Caco-2 (cell line): ENCODE measurements around the gene IFT20. TPM values are rescaled to one million over a fixed set of nuclear protein-coding genes. Genes with fewer than 3 reads are reported as not detected.

ENCODE experiments used
- BruUV-seq: library from RNA; stranded (reverse); fragments of 400-500 nt; replicated peaks from 2 replicates; lab custom pipeline; 2021; lab: Mats Ljungman, UMichigan
- CTCF ChIA-PET: fragments of 300-600 bp; sonication (Branson Sonifier 250); formaldehyde crosslinking; loops from one replicate; lab custom pipeline; 2022; ENCODE audit warnings: antibody characterized with exemption; lab: Charles Lee
- POLR2A ChIA-PET: fragments of 300-600 bp; sonication (Branson Sonifier 250); formaldehyde crosslinking; loops from one replicate; lab custom pipeline; 2022; ENCODE audit warnings: antibody characterized with exemption; lab: Charles Lee
- DNase-seq, 2 experiments: peaks; one replicate each; pipeline versions ENCODE4 v3.0.0 to v3.0.0-alpha.2; 2020 to 2022
- H3K27me3 ChIP-seq: replicated peaks from 2 replicates; pipeline ENCODE4 v1.6.0; 2011; ENCODE audit warnings: low read length; ENCODE audit not compliant: control insufficient read depth, insufficient read depth
- H3K36me3 ChIP-seq: 2 replicates; pipeline ENCODE4 v1.5.1; 2011; ENCODE audit warnings: low read length; ENCODE audit not compliant: control insufficient read depth, insufficient read depth
- H3K4me1 ChIP-seq: fragments of 250-450 bp; sonication (Bioruptor Pico); 2 replicates; pipeline ENCODE4 v1.5.1; 2020; ENCODE audit warnings: mild to moderate bottlenecking
- H3K4me3 ChIP-seq: 2 replicates; pipeline ENCODE4 v1.5.1; 2011; ENCODE audit warnings: low read depth, mild to moderate bottlenecking, control low read depth, low read length
- H3K9me3 ChIP-seq: fragments of 250-450 bp; sonication (Bioruptor Pico); 2 replicates; pipeline ENCODE4 v1.5.1; 2020; ENCODE audit warnings: mild to moderate bottlenecking, moderate library complexity
- H3K27ac Mint-ChIP-seq: one replicate; pipeline ENCODE4 v1.8.0; 2022; ENCODE audit warnings: mixed read lengths; ENCODE audit not compliant: unreplicated experiment
- H3K27me3 Mint-ChIP-seq: one replicate; pipeline ENCODE4 v1.8.0; 2022; ENCODE audit warnings: mixed read lengths; ENCODE audit not compliant: insufficient read depth, unreplicated experiment
- H3K36me3 Mint-ChIP-seq: one replicate; pipeline ENCODE4 v1.8.0; 2022; ENCODE audit warnings: mild to moderate bottlenecking, mixed read lengths; ENCODE audit not compliant: insufficient read depth, unreplicated experiment
- H3K4me1 Mint-ChIP-seq: one replicate; pipeline ENCODE4 v1.8.0; 2022; ENCODE audit warnings: low read depth, mixed read lengths; ENCODE audit not compliant: unreplicated experiment
- H3K4me3 Mint-ChIP-seq: one replicate; pipeline ENCODE4 v1.8.0; 2022; ENCODE audit warnings: mild to moderate bottlenecking, moderate library complexity, mixed read lengths; ENCODE audit not compliant: unreplicated experiment
- H3K9me3 Mint-ChIP-seq: one replicate; pipeline ENCODE4 v1.8.0; 2022; ENCODE audit warnings: mixed read lengths; ENCODE audit not compliant: unreplicated experiment
- CTCF ChIP-seq, 2 experiments: fragments of 200-600 bp in 1 of 2; IDR thresholded peaks; 1 replicate in 1 of 2; 2 replicates in 1 of 2; pipeline versions ENCODE4 v1.5.1 to v1.8.0; 2011 to 2022; ENCODE audit warnings: antibody characterized with exemption in 1 of 2, control low read depth in 1 of 2, inconsistent platforms in 1 of 2, low read depth in 1 of 2, low read length in 1 of 2, mild to moderate bottlenecking in 1 of 2, moderate library complexity in 1 of 2; ENCODE audit not compliant: insufficient read depth in 1 of 2, severe bottlenecking in 1 of 2, unreplicated experiment in 1 of 2
- intact Hi-C: fragments of 100-400 bp; cut with micrococcal nuclease; formaldehyde crosslinking; loops from one replicate; pipeline ENCODE4 v1.10.0; 2022; ENCODE audit not compliant: unreplicated experiment
- total RNA-seq: library from RNA; stranded (reverse); gene quantifications from 2 replicates; pipeline ENCODE4 v1.2.3, GENCODE V29; 2022

IFT20 gene
- total RNA-seq, 1 experiment from 2014 or later, result 89.9 TPM

- Mint-ChIP-seq H3K27ac (peak overlapping the region; percentile 18), H3K36me3 (no peaks in the 10 kb centered on the region), H3K4me1 (peaks cover 17% of the 10 kb centered on the region), H3K9me3 (no peaks in the 10 kb centered on the region), H3K27me3 (no peaks in the 10 kb centered on the region), H3K4me3 (peak overlapping the region; percentile 89)
- Histone ChIP-seq H3K4me1 (peaks cover 31% of the 10 kb centered on the region), H3K27me3 (no peaks in the 10 kb centered on the region), H3K4me3 (peak overlapping the region; percentile 52), H3K36me3 (no peaks in the 10 kb centered on the region), H3K9me3 (no peaks in the 10 kb centered on the region)
- intact Hi-C loops, result loop anchor here (1.0 to 2.0 kb wide), 3 partner anchors 10 to 28 kb away; partner anchors contain the start of gene POLDIP2
- TF ChIP-seq CTCF (IDR thresholded peaks at IDR 0.05; ENCODE audit: insufficient read depth in 1 of 2, low read depth in 1 of 2, low read length in 1 of 2, severe bottlenecking in 1 of 2, unreplicated experiment in 1 of 2), result no peak
- DNase-seq, result peak; percentile 83 to 86
- CTCF ChIA-PET, result interaction anchor here (0.6 to 2.5 kb wide), 10 partner anchors 11 to 151 kb away, joined by 3 to 11 read pairs (median 4); partner anchors contain the start of genes IFT20, TMEM97, TNFAIP1 and VTN
- POLR2A ChIA-PET, result interaction anchor here (0.5 to 2.3 kb wide), 11 partner anchors 11 to 327 kb away, joined by 3 to 18 read pairs (median 7); partner anchors contain the start of genes IFT20, POLDIP2, PROCA1 and SARM1
- TSS peak; percentile 52 for BruUV-seq
These were observed 49.2 kb upstream of the IFT20 start for GRCh38 chr17:28384281-28385036.

GRCh38 chr17:28381141-28381825 lies 46.0 kb upstream of the IFT20 start:
- peaks cover 25% of the 10 kb centered on the region for H3K4me1 ChIP-seq

More at GRCh38 chr17:28381141-28381825, 46.0 kb upstream of the IFT20 start:
- Mint-ChIP-seq H3K4me3 (peak overlapping the region; percentile 18), H3K9me3 (no peaks in the 10 kb centered on the region), H3K36me3 (no peaks in the 10 kb centered on the region), H3K27ac (no peak overlapping the region), H3K27me3 (no peaks in the 10 kb centered on the region), H3K4me1 (peaks cover 16% of the 10 kb centered on the region)
- Histone ChIP-seq H3K27me3 (no peaks in the 10 kb centered on the region), H3K9me3 (no peaks in the 10 kb centered on the region), H3K4me3 (peak overlapping the region; percentile 38), H3K36me3 (no peaks in the 10 kb centered on the region)
- intact Hi-C loops, result no loop called here
- DNase-seq, result peak; percentile 78 to 79
- CTCF ChIA-PET, result interaction anchor here (0.6 to 2.1 kb wide), 5 partner anchors 11 to 85 kb away, joined by 3 to 11 read pairs (median 5); partner anchors contain the start of gene VTN
- TF ChIP-seq CTCF (IDR thresholded peaks at IDR 0.05; ENCODE audit: insufficient read depth in 1 of 2, low read depth in 1 of 2, low read length in 1 of 2, severe bottlenecking in 1 of 2, unreplicated experiment in 1 of 2), result peak in 1 of 2 experiments; percentile 65
- POLR2A ChIA-PET, result interaction anchor here (1.6 kb wide), 1 partner anchor 11 kb away, joined by 9 read pairs; the partner anchor contains the start of gene VTN
- no TSS peak for BruUV-seq
